GM12864 (cell line): ENCODE results near the gene PLCL2.

ENCODE experiments used
- DNase-seq: peaks from one replicate; pipeline ENCODE4 v3.0.0-alpha.2; 2011; ENCODE audit warnings: low read depth
- H3K4me3 ChIP-seq: 2 replicates; pipeline ENCODE4 v1.5.1; 2011; ENCODE audit warnings: mild to moderate bottlenecking, low read depth, low read length, control low read depth
- TF ChIP-seq, protein P1 (sequence below): IDR thresholded peaks from 2 replicates; pipeline ENCODE4 v1.5.1; 2011; ENCODE audit warnings: low read depth, mild to moderate bottlenecking, moderate library complexity, low read length, control low read depth, inconsistent platforms; ENCODE audit errors: missing control alignments

PLCL2 gene

DNA sequence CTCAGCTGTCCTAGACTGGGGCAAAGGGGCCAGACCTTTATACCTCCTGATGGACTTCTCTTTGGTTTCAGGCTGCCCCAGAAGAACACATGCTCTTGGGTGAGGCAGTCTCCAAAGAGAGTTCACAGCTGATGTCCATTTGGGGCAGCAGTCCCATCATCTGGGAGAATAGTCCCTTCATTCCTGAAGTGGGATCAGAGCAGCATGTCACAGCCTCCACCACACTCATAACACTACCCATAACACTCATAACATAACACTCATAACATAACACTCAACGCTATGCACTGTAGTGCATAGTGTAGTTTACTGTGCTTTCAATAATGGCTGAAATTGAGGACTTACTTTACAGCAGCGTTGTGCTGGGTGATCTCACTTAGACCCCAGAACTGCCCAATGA lies 36.7 kb upstream of the PLCL2 start:
- H3K4me3 ChIP-seq: no peak overlapping the region
- DNase-seq: no peak
- TF ChIP-seq, protein P1, sequence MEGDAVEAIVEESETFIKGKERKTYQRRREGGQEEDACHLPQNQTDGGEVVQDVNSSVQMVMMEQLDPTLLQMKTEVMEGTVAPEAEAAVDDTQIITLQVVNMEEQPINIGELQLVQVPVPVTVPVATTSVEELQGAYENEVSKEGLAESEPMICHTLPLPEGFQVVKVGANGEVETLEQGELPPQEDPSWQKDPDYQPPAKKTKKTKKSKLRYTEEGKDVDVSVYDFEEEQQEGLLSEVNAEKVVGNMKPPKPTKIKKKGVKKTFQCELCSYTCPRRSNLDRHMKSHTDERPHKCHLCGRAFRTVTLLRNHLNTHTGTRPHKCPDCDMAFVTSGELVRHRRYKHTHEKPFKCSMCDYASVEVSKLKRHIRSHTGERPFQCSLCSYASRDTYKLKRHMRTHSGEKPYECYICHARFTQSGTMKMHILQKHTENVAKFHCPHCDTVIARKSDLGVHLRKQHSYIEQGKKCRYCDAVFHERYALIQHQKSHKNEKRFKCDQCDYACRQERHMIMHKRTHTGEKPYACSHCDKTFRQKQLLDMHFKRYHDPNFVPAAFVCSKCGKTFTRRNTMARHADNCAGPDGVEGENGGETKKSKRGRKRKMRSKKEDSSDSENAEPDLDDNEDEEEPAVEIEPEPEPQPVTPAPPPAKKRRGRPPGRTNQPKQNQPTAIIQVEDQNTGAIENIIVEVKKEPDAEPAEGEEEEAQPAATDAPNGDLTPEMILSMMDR: no peak

DNA sequence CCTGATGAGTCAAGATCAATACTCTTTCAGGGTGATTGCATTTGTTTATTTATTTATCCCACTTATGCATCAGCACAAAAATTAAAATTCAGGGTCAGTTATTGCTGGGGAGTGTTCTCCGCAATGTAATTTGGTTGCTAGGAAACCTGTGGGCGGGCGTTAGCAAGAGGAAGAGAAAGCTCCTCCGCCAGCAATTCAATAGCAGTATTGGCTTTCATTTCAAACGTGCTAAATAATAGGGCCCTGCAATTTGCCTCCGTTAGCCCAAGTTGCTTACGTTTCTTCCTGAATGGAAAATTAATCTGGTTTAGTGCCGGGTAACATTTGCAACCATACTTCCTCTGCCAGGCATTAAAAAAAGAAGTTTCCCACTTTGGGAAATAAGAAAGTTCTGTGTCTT lies 35.5 kb upstream of the PLCL2 start:
- peak; percentile 55 for DNase-seq
- TF ChIP-seq, protein P1: no peak
- no peak overlapping the region; the same call in 1 of the 2 replicates for H3K4me3 ChIP-seq

DNA sequence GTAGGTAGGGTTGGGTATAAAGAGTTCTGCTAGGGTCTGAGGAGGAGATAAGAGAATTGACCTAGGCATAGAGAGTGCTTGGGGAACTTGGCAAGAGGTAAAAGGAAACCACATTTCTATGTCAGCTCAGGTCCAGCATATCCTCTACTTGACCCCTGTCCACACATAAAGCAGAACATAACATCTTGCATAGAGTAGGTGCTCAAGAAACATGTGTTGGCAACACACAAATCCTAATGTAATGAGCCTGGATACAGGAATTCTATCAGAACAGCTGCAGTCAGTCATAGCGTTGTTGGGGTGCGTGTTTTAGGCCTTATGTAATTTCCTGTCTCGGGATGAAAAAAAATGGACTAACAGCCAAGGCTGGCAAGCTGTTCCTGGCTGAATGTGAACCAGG lies 35.0 kb upstream of the PLCL2 start:
- DNase-seq: no peak
- TF ChIP-seq, protein P1: no peak
- no peak overlapping the region for H3K4me3 ChIP-seq

DNA sequence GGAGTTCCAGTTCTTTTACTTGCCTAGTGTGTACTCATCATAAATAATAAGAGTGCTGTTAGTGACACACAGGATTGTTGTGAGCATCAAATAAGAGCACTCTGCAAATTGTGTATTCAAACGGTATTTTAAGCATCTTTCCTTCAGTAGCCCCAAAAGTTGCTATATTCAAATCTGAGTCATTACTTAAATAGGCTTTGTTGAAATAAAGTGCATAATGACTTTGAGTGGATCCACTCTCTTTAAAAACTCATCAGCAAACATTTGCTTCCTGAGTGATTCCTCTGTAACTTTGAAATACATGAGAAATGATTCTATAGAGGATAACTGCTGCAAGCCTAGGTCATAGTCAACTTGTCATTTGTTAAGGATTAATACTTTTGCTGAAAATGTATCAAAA lies 29.3 kb upstream of the PLCL2 start:
- no peak overlapping the region for H3K4me3 ChIP-seq
- no peak for DNase-seq
- TF ChIP-seq, protein P1: no peak

DNA sequence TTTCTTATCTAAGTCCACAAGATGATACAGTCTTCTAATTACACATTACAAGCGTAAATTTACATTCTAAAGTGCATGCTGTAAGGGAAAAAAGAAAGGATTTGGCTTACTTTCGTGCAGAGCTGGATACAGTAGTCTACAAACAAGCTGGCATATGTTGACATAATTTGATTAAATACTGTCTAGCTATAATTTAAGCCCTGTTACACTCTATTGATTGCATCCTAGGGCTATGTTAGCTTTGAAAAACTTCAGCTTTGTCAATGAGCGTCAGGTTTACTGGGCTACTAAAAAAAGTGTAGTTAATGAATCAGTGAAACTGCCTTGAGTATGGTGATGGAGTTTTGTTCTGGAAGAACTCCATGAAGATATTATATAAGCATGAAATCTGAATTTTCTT lies 24.5 kb upstream of the PLCL2 start:
- no peak for DNase-seq
- TF ChIP-seq, protein P1: no peak
- no peak overlapping the region for H3K4me3 ChIP-seq

DNA sequence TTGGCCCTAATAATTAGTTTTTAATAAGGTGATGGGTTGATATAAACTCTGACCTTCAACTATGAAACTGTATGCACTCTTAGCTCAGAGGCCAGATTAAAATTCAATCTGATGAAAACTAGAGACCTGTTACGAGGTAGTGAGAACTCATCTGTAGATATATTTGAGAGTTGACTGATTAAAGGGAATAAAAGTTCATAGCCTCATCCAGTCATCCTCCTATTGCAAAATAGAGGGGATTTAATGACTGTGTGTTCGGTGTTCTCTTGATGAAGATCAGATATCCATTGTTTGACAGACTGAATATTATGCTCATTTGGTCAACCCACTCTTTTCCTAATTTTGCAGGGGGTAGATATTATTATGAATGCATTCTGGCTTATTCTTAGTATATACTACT lies 23.3 kb upstream of the PLCL2 start:
- DNase-seq: no peak
- TF ChIP-seq, protein P1: no peak
- no peak overlapping the region for H3K4me3 ChIP-seq

DNA sequence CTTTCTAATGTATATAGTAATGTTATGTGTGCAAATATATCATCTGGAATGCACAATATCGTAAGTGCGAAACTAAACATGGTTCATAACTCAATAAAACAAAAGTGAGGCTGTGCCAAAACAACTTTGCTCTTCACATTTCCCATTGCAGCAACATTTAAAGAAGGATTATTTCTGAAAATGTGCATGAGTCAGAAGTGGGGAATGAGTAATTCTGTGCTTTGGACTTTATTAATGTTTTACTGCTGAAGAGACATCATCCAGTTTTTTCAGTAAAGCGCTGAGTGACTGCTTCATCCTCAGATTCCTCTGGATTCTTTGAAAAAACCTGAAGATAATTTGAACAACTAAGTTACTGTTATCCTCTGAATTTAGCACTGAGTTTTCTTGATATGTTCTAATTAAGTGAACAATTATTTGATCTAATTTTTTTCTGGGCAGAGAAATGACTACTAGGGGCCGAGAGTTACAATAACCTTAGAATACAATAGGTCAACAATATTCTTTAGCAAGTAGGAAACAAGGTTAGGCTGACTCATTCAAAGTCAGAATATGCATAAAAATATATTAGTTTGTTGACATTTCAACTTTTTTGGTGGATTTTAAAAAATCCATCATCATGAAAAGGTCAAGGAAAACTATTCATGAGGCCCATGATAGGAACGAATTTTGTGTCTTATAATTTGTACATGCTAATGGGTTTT lies 20.0 kb upstream of the PLCL2 start:
- no peak for DNase-seq
- TF ChIP-seq, protein P1: no peak
- H3K4me3 ChIP-seq: no peak overlapping the region
